Prostate gland (tissue), 2 donors: ENCODE data around the gene IRF7.

Experiments used
- CTCF ChIP-seq, 4 experiments: fragments of 200-600 bp in 2 of 4; fragments of 450-650 bp in 2 of 4; sonication (generic) in 2 of 4; IDR thresholded peaks; 1 replicate in 3 of 4; 2 replicates in 1 of 4; pipeline ENCODE4 v1.5.1; 2016 to 2019; ENCODE audit warnings: antibody characterized with exemption in 4 of 4, mild to moderate bottlenecking in 2 of 4, moderate library complexity in 2 of 4
- POLR2AphosphoS5 ChIP-seq: sonication (generic); formaldehyde crosslinking; IDR thresholded peaks from one replicate; pipeline ENCODE4 v1.6.1; 2017; ENCODE audit warnings: antibody characterized with exemption

DNA sequence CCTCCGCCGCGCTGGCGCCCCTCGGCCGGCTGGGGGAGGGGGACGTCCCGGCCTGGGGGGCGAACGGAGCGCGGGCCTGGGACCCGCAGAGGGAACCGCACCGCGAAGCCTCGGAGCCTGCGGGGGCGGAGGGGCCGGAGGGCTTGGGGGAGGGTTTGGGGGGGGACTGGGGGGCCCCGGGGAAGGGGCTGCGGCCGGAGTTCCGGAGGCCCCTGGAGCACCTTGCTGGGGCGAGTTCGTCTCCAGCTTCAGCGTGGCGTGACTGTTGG, 11.5 kb upstream of the IRF7 start:
- TF ChIP-seq CTCF (IDR thresholded peaks at IDR 0.05): no peak
- TF ChIP-seq POLR2AphosphoS5: no peak
